GM19043 (cell line): Measurements from ENCODE around the gene TMEM183A.
"Not testable (repeated sequence)": the region's sequence is repeated elsewhere in the genome, so short reads cannot be mapped to it uniquely, and the experiment has no call there.

Experiments
- ATAC-seq: cut with Tn5 transposase; IDR thresholded peaks from one replicate; pipeline ENCODE4 v1.9.1; 2021; ENCODE audit warnings: low read depth; ENCODE audit not compliant: unreplicated experiment

TMEM183A gene

DNA sequence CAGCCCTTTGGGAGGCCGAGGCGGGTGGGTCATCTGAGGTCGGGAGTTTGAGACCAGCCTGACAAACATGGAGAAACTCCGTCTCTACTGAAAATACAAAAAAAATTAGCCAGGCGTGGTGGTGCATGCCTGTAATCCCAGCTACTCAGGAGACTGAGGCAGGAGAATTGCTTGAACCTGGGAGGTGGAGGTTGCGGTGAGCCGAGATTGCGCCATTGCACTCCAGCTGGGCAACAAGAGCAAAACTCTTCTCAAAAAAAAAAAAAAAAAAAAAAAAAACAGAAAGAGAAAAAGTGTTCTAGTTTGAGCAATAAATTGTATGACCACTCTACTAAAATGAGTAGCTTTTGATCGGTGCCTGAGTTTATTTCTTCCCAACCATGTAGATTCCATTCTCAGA, 21.1 kb upstream of the TMEM183A start:
- ATAC-seq, result not testable (repeated sequence)

DNA sequence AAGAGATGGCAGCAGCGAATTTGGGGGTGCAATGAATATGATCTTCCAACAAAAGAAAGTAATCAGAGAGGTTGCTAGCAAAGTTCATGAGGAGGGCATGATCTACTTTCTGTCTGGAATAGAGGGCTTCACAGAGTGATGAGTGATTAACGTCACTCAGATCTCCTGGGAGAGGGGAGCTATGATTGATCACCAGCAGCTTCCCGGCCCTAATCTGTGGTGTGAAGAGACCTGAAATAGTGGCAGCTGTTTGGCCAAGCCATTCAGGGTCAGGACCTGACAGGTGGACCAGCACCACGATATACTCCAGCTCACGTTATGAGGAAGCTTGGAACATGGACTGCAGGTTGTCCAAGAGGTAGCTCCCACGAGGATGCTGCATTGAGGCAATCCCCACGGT, 19.9 kb upstream of the TMEM183A start:
- no peak for ATAC-seq

DNA sequence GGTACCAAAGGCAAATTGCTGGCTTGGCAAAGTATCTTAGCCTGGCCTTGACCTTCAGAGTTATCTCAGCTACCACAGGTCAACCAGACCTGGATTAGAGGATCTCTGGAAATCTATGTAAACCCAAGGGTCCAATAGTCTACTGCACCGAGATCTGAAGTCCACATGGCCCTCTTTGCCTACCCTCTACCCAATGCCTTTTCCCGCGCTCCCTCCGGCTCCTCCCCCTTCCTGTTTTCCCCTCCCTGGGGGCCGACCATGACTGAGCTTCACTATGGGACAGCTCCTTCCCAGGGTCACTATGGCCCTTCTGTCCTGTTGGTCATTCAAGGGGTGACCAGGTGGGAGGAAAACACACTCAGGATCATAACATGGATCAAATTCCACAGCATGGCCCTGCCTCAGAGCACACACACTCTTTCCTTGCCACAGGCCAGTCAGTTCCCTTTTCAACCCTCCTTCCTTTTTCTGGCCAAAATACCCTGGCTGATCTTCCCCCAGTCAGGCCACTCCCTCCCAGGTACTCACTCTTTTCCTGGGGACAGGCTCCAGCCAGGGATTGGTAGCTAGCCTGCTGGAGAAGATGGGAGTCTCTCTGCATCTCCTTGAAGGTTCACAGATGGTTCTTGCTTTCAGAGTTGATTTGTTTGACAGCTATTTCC, 19.1 kb upstream of the TMEM183A start:
- no peak for ATAC-seq

DNA sequence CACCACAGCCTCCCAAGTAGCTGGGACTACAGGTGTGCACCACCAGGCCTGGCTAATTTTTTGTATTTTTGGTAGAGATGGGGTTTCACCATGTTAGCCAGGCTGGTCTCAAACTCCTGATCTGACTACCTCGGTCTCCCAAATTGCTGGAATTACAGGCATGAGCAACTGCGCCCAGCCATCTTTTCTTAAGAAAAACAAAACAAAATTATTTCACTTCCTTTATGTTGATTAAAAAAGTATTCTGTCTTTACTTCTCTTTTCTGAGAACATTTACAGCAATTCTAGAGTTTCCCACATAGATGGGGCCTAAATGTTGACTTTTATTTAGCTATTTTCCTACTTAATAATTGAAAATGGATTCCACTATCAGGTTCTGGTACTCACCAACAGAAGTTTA, 17.3 kb upstream of the TMEM183A start:
- ATAC-seq, result no peak

DNA sequence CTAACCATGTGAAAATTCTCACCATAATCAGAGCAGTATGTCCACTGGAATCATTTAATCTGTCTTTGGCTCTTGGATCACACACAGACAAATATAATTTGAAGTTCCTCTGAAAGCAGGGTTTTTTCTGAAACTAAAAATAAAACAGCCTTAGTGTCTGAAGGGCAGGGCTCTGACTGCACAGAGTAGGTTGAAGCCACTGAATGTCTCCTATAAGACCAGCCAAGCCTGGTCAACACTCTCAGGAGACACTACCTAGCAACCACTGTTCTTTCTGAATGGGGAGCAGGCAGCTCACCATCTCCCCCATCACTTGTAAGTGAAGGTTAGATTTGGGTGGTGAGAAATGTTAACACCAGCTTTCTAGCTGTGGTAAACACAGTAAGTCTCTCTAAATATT, 16.1 kb upstream of the TMEM183A start:
- ATAC-seq, result no peak

DNA sequence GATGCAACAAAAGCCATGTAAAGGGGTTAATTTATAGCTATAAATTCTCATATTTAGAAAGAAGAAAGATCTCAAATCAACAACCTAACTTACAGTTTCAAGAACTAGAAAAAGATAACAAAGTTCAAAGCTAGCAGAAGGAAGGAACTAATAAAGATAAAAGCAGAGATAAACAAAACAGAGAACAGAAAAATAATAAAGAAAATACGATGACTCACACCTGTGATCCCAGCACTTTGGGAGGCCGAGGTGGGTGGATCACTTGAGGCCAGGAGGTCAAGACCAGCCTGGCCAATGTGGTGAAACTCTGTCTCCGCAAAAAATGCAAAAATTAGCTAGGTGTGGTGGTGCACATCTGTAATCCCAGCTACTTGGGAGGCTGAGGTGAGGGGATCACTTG, 12.4 kb upstream of the TMEM183A start:
- ATAC-seq, result no peak

DNA sequence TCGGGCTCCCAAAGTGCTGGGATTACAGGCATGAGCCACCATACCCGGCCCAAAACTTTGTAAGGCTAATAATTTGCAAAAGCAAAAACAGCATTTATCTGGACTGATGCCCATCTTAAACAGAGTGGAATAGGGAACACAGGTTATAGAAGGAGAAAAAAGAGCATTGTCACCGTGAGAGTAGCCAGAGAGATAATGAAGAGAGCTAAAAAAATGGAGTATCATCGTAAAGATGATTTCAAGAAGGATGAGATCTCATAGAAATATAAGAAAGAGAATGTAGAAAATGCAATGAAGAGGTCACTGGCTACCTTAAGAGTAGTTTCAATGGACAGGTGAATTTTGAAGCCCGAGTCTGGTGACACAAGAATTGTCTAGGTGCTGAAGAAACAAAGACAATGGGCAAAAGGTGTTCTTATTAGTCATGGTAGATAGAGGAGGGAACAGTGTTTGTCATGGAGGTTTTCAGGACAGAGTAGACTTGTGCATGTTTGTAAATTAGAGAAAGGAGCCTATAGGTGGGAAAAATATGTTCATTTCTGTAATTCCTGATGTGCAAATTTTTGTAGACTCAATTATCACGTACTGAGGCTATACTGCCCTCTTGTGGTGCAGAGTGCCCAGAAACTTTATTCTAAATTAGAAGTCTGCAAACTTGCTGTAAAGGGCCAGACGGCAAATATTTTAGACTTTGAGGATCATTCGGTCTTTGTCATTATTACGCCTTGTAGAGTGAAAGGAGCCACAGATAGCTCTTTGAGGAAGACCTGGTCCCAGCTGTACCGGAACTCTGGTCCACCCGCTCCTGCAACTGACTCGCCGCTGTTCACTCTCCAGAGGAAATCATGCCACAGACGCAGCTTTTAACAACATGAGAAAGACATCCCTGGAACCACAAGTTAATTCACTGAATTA, 8.1 kb upstream of the TMEM183A start:
- no peak for ATAC-seq

DNA sequence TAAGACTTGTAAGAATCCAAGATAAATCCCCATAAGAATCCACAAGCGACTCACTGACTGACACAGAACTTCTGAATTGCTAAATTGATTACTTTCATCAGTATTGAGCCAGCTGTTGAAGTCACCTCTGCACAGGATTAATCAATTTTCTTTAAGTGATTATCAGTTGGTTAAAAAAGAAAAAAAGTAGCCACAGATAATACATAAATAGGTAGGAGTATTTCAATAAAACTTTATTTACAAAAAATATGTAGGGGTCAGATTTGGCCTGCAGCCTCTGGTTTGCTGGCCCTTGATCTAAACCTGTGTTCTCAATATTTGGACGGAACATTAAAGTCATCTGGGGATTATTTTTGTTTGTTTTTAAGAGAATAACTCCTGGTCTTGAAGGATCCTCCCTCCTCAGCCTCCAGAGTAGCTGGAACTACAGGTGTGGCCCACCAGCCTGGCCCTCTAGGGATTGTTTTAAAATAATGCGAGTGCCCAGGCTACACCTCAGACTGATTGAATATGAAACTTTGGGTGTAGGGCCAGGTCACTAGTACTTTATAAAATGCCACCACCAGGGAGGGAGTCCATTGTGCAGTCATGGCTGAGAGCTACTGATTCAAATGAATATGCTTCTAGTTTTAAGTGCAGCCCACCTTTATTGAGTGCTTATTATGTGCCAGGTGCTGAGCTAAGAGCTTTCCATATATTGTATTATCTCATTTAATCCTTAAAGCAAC, 6.8 kb upstream of the TMEM183A start:
- no peak for ATAC-seq

DNA sequence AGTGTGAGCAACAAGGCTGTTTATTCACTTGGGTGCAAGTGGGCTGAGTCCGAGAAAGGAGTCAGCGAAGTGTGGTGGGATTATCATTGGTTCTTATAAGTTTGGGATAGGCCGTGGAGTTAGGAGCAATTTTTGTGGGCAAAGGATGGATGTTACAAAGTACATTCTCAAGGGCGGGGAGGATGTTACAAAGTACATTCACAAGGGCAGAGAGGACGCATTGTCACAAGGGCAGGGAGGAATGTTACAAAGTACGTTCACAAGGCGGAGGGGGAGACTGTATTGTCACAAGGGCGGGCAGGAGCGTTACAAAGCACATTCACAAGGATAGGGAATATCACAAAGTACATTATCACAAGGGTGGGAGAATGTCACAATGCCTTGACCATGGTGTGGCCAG, 5.2 kb upstream of the TMEM183A start:
- ATAC-seq, result no peak

DNA sequence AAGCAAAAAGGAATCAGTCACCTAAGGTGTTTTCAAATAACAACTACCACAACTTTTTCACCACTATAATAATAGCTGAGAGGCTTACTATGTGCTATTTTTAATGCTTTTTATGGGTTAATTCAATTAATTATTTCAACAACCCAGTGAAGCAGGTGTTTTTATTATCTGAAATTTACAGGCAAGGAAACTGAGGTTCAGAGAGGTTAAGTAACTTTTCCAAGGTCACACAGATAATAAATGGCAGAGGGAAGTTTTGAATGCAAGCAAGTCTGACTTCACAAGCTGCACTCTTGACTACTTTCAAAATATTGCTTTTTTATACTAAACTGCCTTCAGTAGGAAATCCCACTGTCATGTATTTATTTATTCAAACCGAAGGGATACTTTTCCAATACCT, 4.2 kb upstream of the TMEM183A start:
- no peak for ATAC-seq

DNA sequence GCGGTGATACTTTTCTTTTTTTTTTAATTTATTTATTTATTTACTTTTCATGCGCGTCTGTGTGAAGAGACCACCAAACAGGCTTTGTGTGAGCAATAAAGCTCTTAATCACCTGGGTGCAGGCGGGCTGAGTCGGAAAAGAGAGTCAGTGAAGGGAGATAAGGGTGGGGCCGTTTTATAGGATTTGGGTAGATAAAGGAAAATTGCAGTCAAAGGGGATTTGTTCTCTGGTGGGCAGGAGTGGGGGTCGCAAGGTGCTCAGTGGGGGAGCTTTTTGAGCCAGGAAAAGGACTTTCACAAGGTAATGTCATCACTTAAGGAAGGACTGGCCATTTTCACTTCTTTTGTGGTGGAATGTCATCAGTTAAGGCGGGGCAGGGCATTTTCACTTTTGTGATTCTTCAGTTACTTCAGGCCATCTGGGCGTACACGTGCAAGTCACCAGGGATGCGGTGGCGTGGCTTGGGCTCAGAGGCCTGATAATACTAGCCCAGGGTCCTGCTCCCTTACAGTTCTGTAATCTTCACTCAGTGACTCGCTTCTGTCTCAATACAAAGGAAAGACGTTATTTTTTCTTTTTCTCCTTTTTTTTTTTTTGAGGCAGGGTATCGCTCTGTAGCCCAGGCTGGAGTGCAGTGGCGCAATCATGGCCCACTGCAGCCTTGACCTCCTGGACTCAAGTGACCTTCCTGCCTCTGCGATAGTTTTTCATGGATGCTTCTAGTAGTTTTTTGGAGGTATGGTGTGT, 1.6 kb upstream of the TMEM183A start:
- not testable (repeated sequence) for ATAC-seq

DNA sequence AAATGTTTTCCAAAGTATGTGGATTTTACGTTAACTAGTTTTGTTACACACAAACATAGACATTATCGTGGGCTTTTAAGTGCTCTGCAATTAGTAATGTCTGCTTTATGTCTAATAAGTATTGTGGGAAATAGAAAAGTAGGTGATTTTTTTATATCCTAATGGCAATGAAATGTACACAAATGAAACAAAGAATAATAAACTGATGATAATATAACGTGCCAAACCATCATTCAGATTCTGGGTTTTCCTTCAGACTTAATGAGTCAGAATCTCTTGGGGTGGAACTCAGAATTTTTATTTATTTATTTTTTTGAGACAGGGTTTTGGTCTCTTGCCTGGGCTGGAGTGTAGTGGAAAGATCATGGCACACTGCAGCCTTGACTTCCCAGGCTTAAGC, 2.0 kb downstream of the TMEM183A start:
- no peak for ATAC-seq

DNA sequence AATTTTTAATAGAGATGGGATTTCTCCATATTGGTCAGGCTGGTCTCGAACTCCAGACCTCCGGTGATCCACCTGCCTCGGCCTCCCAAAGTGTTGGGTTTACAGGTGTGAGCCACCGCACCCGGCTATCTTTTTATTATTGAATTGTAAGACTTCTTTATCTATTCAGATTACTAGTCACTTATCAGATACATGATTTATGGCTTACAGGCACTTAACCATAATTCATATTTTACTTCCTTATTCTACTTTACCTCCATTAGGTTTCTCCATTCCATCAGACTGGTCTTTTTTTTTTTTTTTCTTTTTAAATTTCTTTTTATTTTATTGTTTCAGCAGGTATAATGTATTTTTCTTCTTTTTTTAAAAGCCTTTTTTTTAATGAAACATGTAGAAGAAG, 4.4 kb downstream of the TMEM183A start:
- ATAC-seq, result no peak

DNA sequence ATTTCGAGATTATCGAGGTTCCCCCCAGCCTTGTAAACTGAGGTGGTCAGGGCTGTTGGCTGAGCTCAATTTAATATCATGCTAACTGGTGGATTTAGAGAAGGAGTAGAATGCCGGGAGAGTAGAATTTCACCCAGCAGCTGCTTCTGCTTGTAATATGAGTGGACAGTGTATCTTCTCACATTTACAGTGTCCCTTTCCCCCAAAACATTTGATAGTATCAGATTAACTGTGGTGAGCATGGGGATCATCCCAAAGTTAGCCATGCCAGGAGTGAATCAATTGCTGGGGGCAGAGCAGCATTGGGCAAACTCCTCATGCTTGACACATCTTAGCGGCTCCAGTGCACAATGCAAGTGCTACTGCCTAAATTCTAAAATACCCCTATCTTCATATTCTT, 9.9 kb downstream of the TMEM183A start:
- no peak for ATAC-seq

DNA sequence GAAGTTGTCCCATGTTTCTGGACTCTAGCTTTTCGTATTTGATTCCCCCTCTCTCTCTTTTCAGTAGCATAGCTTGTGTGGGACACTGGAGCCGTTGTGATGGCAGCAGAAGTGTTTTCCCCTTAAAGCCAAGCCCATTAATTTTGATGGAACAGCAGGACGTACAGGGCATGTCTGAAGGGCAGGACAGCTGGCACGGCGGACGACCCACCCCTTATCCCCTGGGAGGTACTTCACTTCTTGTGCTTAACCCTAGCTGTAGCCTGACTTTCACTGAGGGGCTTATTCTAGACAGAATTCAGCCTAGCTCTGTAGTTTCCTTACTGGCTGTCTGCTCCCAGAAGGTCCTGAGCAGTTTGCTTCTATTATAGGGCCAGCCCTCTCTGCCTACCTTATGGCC, 10.5 kb downstream of the TMEM183A start:
- no peak for ATAC-seq

DNA sequence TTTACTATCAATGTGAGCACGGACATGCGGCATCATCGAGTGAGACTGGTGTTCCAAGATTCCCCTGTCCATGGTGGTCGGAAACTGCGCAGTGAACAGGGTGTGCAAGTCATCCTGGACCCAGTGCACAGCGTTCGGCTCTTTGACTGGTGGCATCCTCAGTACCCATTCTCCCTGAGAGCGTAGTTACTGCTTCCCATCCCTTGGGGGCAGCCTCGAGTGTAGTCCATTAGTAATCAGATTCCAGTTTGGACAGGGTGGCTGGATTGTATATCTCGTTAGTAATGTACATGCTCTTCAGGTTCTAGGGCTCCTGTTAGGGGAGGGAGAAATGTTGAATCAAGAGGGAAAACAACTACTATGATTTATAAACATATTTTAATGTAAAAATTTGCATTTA, 15.7 kb downstream of the TMEM183A start:
- ATAC-seq, result not testable (repeated sequence)

DNA sequence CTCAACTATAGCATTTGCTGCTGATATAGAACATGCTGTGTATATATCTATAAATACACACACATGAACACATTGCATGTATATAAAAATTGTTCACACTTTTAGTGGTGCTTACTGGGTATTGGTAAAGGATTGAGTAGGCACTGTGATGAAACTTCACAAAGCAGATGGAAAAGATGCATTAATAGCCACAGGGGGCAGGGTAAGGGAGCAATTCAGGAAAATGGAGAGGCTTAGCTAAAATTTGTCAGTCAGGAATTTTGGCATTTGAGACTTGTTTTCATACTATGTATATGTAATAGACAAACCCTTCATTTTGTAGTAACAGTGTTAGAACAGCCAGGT, 18.5 kb downstream of the TMEM183A start:
- no peak for ATAC-seq

DNA sequence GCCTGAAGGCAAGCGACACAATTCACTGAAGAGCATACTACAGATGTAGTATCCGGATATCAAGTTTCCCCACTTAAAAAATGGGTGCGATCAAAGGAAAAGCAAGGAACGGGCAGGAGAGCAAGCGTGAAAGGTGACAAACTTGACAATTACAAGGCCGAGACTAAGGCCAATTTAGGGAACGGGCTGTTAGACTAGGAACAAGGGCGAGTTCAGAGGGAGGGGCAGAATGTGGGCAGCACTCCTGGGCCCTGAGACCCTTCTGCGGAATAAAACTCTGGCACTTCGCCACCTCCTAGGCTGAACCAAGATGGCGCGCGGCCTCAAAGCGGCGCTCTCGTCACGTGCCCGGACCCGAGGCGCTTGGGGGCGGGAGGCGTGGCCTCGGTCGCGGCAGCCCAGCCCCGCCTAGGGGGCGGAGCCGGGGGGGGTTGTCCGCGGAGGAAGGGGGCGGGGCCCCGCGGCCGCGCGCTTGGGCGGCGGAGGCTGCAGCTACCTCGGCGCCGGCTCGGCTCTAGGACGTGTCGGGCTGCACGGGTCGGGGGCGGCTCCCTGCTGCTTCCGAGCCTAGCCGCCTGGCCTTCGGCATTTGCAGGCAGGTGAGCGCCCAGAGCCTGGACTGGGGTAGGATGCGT, 19.0 kb downstream of the TMEM183A start, which contains the start of gene PPFIA4:
PPFIA4 (plus strand) TSS at position 461 of the 635 bp plus-strand sequence. CDS start 12,518 bp downstream, outside the sequence.
- ATAC-seq, result peak; percentile 80

DNA sequence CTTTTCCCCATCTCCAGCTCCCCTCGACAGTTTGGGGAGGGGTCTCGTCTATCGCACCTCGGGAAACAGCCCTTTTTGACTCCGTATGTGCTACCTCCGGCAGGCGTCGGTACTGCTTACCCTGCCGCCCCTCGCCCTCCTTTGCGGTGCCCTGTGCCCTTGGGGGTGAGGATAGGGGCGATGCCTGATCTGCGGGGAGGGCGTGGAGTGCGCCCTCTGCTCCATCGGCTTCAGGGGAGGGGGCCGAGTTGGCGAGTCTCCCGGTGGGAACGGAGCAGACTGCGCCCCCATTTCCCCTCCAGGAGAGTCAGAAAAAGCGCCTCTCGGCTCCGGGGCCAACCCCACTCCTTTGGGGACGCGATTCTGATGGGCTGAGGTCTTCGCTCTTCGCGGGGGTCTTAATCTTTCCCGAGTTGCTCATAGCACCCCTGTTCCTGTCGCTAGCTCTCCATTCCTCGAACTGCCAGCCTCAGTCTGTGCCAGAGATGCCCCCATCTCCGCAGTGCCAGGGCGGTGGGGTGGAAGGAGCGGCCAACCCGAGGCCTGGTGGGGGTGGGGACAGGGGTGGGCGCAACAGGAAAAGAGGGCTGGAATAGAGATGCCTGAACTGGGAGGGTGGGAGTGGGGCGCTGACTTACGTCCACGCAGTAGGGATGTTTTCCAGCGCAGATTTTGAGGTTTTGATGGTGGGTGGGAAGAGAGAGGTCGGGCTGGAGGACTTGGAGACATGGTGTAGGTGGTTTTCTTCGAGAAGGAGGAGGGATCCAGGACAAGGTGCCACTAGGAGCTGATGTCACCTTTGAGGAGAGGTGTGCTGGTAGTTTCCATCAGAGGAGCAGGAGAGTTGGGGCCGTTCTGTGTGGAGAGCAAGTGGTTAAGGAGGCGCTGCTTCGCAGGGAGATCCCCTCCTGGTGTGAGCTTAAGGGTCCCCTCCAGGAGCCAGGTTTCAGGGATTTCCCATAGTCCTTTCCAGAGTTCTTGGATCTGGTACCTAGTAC, 19.8 kb downstream of the TMEM183A start:
- ATAC-seq, result no peak
